Activated CD4-positive, alpha-beta T cell treated with anti-CD3 and anti-CD28 coated beads, Interleukin-2, amount 50 U/mL, for 16 hours (primary cell): Measurements from ENCODE around the gene HSF4.

Source experiments
- DNase-seq: peaks from one replicate; pipeline ENCODE4 v3.0.0-alpha.2; 2020

The HSF4 gene

GRCh38 chr16:67202956-67203493 is 38.5 kb downstream of the HSF4 start:
- DNase-seq: no peak

- DNase-seq: no peak
These were observed 39.5 kb downstream of the HSF4 start for GRCh38 chr16:67204076-67204475.

- no peak for DNase-seq
These were observed 41.7 kb downstream of the HSF4 start for GRCh38 chr16:67206129-67206837.

GRCh38 chr16:67206838-67207248 is 42.3 kb downstream of the HSF4 start:
- no peak for DNase-seq

- no peak for DNase-seq
These were observed 42.9 kb downstream of the HSF4 start for GRCh38 chr16:67207249-67208091.

GRCh38 chr16:67208154-67208896 is 43.8 kb downstream of the HSF4 start:
- no peak for DNase-seq

GRCh38 chr16:67209565-67209964 is 45.0 kb downstream of the HSF4 start:
- DNase-seq: no peak

- DNase-seq: no peak
These were observed 45.8 kb downstream of the HSF4 start for GRCh38 chr16:67210069-67210937.

GRCh38 chr16:67211674-67212073 is 47.1 kb downstream of the HSF4 start:
- DNase-seq: no peak

GRCh38 chr16:67212766-67213165 is 48.2 kb downstream of the HSF4 start:
- DNase-seq: no peak

- DNase-seq: no peak
These were observed 48.9 kb downstream of the HSF4 start for GRCh38 chr16:67213197-67214019.

GRCh38 chr16:67215706-67216105 is 51.2 kb downstream of the HSF4 start:
- no peak for DNase-seq

- DNase-seq: no peak
These were observed 52.3 kb downstream of the HSF4 start for GRCh38 chr16:67216612-67217490.
